HEK293 (cell line): ENCODE data around the gene CSKMT.

Experiments used
- CTCF ChIA-PET: fragments of 350-600 bp; formaldehyde crosslinking; extraction: SDS; loops from one replicate; lab custom pipeline; 2021; ENCODE audit warnings: antibody characterized with exemption; lab: Yijun Ruan, JAX
- POLR2A ChIA-PET: fragments of 300-600 bp; formaldehyde crosslinking; extraction: SDS; loops from one replicate; lab custom pipeline; 2020; ENCODE audit warnings: antibody characterized with exemption, inconsistent platforms; lab: Yijun Ruan, JAX
- H3K27ac ChIP-seq: fragments of 200-500 bp; sonication (Bioruptor generic); 2 replicates; pipeline ENCODE4 v1.5.1; 2014; ENCODE audit warnings: low read depth, low read length, control low read depth, inconsistent platforms; ENCODE audit errors: extremely low read depth
- H3K36me3 ChIP-seq, 2 experiments: fragments of 200-500 bp in 1 of 2; sonication (Bioruptor generic) in 1 of 2; 1 replicate in 1 of 2; 2 replicates in 1 of 2; pipeline ENCODE4 v1.5.1; 2014 to 2017; ENCODE audit warnings: inconsistent platforms in 2 of 2, low read length in 2 of 2; ENCODE audit not compliant: control insufficient read depth in 2 of 2, insufficient read depth in 1 of 2
- H3K4me1 ChIP-seq: fragments of 200-500 bp; sonication (Bioruptor generic); 2 replicates; pipeline ENCODE4 v1.5.1; 2014; ENCODE audit warnings: mild to moderate bottlenecking, low read length, inconsistent platforms; ENCODE audit not compliant: control insufficient read depth, insufficient read depth
- H3K4me3 ChIP-seq: 2 replicates; pipeline ENCODE4 v1.5.1; 2011; ENCODE audit warnings: low read depth, mild to moderate bottlenecking, control low read depth, low read length, moderate library complexity
- H3K9me3 ChIP-seq: fragments of 200-500 bp; sonication (Bioruptor generic); 2 replicates; pipeline ENCODE4 v1.5.1; 2014; ENCODE audit warnings: low read depth, low read length, inconsistent platforms; ENCODE audit not compliant: control insufficient read depth, insufficient read depth
- EGR2 ChIP-seq: fragments of 450-650 bp; formaldehyde crosslinking; IDR thresholded peaks from 2 replicates; pipeline ENCODE4 v1.5.1; 2016; ENCODE audit warnings: low read depth, missing biosample characterization, missing genetic modification characterization
- YY1 ChIP-seq: fragments of 450-650 bp; formaldehyde crosslinking; IDR thresholded peaks from 2 replicates; pipeline ENCODE4 v1.5.1; 2018; ENCODE audit warnings: missing biosample characterization, missing genetic modification characterization
- ZBTB20 ChIP-seq: fragments of 450-650 bp; formaldehyde crosslinking; IDR thresholded peaks from 2 replicates; pipeline ENCODE4 v1.5.1; 2016; ENCODE audit warnings: missing biosample characterization, missing genetic modification characterization
- ZBTB48 ChIP-seq: fragments of 450-650 bp; formaldehyde crosslinking; IDR thresholded peaks from 2 replicates; pipeline ENCODE4 v1.5.1; 2016; ENCODE audit warnings: missing biosample characterization, missing genetic modification characterization
- ZNF114 ChIP-seq: fragments of 450-650 bp; formaldehyde crosslinking; IDR thresholded peaks from 2 replicates; pipeline ENCODE4 v1.5.0; 2017; ENCODE audit warnings: missing biosample characterization, missing genetic modification characterization
- ZNF184 ChIP-seq: fragments of 450-650 bp; IDR thresholded peaks from 2 replicates; pipeline ENCODE4 v1.5.1; 2018; ENCODE audit warnings: missing biosample characterization, mild to moderate bottlenecking, missing genetic modification characterization
- ZNF223 ChIP-seq: fragments of 450-650 bp; formaldehyde crosslinking; IDR thresholded peaks from 2 replicates; pipeline ENCODE4 v1.5.1; 2016; ENCODE audit warnings: missing biosample characterization, missing genetic modification characterization
- ZNF302 ChIP-seq: fragments of 450-650 bp; formaldehyde crosslinking; IDR thresholded peaks from 2 replicates; pipeline ENCODE4 v1.5.1; 2016; ENCODE audit warnings: missing biosample characterization, missing genetic modification characterization, low read depth
- ZNF324 ChIP-seq: fragments of 450-650 bp; formaldehyde crosslinking; IDR thresholded peaks from 2 replicates; pipeline ENCODE4 v1.5.1; 2016; ENCODE audit warnings: missing biosample characterization, missing genetic modification characterization
- ZNF341 ChIP-seq: fragments of 450-650 bp; formaldehyde crosslinking; IDR thresholded peaks from 2 replicates; pipeline ENCODE4; 2016; ENCODE audit warnings: low read depth, missing biosample characterization, missing genetic modification characterization
- ZNF354C ChIP-seq: fragments of 450-650 bp; formaldehyde crosslinking; IDR thresholded peaks from 2 replicates; pipeline ENCODE4 v1.5.1; 2016; ENCODE audit warnings: missing biosample characterization, missing genetic modification characterization, low read depth, borderline replicate concordance
- ZNF473 ChIP-seq: fragments of 450-650 bp; formaldehyde crosslinking; IDR thresholded peaks from 2 replicates; pipeline ENCODE4 v1.5.1; 2017; ENCODE audit warnings: missing biosample characterization, missing genetic modification characterization
- ZNF624 ChIP-seq: fragments of 450-650 bp; formaldehyde crosslinking; IDR thresholded peaks from 2 replicates; pipeline ENCODE4 v1.5.1; 2017; ENCODE audit warnings: missing biosample characterization, missing genetic modification characterization
- ZNF692 ChIP-seq: fragments of 450-650 bp; formaldehyde crosslinking; IDR thresholded peaks from 2 replicates; pipeline ENCODE4 v1.5.1; 2016; ENCODE audit warnings: missing biosample characterization, missing genetic modification characterization
- ZNF785 ChIP-seq: fragments of 450-650 bp; formaldehyde crosslinking; IDR thresholded peaks from 2 replicates; pipeline ENCODE4 v1.5.1; 2016; ENCODE audit warnings: missing biosample characterization, missing genetic modification characterization
- TF ChIP-seq, protein P1 (sequence below): fragments of 450-650 bp; formaldehyde crosslinking; IDR thresholded peaks from 2 replicates; pipeline ENCODE4 v1.5.1; 2016; ENCODE audit warnings: missing biosample characterization, missing genetic modification characterization
- TF ChIP-seq, protein P2 (sequence below): fragments of 450-650 bp; formaldehyde crosslinking; IDR thresholded peaks from 2 replicates; pipeline ENCODE4 v1.5.1; 2016; ENCODE audit warnings: missing biosample characterization, missing genetic modification characterization
- TF ChIP-seq, protein P3 (sequence below): fragments of 450-650 bp; formaldehyde crosslinking; IDR thresholded peaks from 2 replicates; pipeline ENCODE4 v1.5.1; 2017; ENCODE audit warnings: missing biosample characterization, missing genetic modification characterization
- TF ChIP-seq, protein P4 (sequence below): fragments of 450-650 bp; formaldehyde crosslinking; IDR thresholded peaks from 2 replicates; pipeline ENCODE4 v1.5.1; 2017; ENCODE audit warnings: missing biosample characterization, missing genetic modification characterization
- TF ChIP-seq, protein P5 (sequence below): fragments of 450-650 bp; formaldehyde crosslinking; IDR thresholded peaks from 2 replicates; pipeline ENCODE4 v1.5.1; 2016; ENCODE audit warnings: missing biosample characterization, missing genetic modification characterization

The CSKMT gene

DNA sequence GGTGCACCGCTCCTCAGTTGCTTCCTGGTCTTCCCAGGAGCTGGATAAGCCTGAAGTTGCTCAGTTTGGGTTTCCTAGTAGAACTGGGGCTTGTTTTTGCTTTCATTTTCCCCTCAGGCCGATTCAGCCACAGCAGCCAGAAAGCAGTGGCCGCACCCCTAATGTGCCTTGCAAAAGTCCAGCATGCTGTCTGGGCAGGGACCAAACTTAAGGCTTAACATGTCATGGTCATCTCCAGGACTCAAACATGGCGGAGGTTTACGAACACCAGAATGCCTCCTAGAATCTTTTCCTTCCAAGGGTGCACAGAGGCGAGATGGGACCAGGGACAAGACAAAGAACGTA lies 44.9 kb downstream of the CSKMT start (continued):
- TF ChIP-seq YY1 (tag by site-specific recombination) (no peak), ZBTB20 (tag by site-specific recombination) (peak; percentile 81; the same call in 1 of the 2 replicates), ZNF324 (tag by site-specific recombination) (no peak), ZBTB48 (no peak), EGR2 (no peak), ZNF184 (tag by site-specific recombination) (no peak), ZNF473 (tag by site-specific recombination) (no peak)
- TF ChIP-seq, protein P1, sequence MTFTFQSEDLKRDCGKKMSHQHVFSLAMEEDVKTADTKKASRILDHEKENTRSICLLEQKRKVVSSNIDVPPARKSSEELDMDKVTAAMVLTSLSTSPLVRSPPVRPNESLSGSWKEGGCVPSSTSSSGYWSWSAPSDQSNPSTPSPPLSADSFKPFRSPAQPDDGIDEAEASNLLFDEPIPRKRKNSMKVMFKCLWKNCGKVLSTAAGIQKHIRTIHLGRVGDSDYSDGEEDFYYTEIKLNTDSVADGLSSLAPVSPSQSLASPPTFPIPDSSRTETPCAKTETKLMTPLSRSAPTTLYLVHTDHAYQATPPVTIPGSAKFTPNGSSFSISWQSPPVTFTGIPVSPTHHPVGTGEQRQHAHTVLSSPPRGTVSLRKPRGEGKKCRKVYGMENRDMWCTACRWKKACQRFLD (tag by site-specific recombination): no peak

DNA sequence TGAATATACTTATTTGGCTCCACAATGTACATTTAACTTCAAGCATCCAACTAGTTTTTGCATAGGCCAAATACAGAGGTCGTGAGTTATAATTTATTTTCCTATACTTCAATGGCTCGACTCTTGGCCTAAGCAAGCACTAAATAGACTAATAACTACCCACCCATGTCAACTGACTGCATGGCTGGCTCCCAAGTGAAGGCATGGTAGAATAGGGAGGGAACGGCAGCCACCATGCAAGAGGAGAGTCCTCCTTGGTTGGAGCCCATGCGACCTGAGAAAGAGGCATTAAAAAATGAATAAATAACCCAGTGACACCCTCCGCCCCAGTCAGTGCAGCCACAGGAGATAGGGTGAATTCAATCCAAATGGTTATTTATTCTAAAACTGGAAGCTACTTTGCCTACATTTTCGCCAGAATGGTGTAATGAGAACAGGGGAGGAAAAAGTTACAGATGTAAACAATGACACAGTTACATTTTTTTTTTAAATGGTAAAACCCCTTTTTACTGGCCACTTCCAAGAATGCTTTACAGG lies 47.2 kb downstream of the CSKMT start:
- no peaks in the 10 kb centered on the region for H3K9me3 ChIP-seq
- POLR2A ChIA-PET: no interaction called here
- no peaks in the 10 kb centered on the region for H3K4me1 ChIP-seq
- H3K4me3 ChIP-seq: no peak overlapping the region
- H3K36me3 ChIP-seq: peaks cover 10 to 97% of the 10 kb centered on the region in 2 experiments
- TF ChIP-seq ZNF354C (tag by site-specific recombination) (no peak), ZNF114 (tag by site-specific recombination) (no peak), ZNF324 (tag by site-specific recombination) (no peak), ZNF341 (tag by site-specific recombination) (no peak), ZNF624 (tag by site-specific recombination) (no peak), ZNF785 (tag by site-specific recombination) (no peak), ZNF302 (tag by site-specific recombination) (no peak), ZNF223 (tag by site-specific recombination) (no peak)
- TF ChIP-seq, protein P2, sequence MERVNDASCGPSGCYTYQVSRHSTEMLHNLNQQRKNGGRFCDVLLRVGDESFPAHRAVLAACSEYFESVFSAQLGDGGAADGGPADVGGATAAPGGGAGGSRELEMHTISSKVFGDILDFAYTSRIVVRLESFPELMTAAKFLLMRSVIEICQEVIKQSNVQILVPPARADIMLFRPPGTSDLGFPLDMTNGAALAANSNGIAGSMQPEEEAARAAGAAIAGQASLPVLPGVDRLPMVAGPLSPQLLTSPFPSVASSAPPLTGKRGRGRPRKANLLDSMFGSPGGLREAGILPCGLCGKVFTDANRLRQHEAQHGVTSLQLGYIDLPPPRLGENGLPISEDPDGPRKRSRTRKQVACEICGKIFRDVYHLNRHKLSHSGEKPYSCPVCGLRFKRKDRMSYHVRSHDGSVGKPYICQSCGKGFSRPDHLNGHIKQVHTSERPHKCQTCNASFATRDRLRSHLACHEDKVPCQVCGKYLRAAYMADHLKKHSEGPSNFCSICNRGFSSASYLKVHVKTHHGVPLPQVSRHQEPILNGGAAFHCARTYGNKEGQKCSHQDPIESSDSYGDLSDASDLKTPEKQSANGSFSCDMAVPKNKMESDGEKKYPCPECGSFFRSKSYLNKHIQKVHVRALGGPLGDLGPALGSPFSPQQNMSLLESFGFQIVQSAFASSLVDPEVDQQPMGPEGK (tag by site-specific recombination): no peak
- no peak overlapping the region for H3K27ac ChIP-seq
- CTCF ChIA-PET: interaction anchor here (0.7 kb wide), 1 partner anchor 11 kb away, joined by 3 read pairs; no protein-coding TSS in a partner anchor

DNA sequence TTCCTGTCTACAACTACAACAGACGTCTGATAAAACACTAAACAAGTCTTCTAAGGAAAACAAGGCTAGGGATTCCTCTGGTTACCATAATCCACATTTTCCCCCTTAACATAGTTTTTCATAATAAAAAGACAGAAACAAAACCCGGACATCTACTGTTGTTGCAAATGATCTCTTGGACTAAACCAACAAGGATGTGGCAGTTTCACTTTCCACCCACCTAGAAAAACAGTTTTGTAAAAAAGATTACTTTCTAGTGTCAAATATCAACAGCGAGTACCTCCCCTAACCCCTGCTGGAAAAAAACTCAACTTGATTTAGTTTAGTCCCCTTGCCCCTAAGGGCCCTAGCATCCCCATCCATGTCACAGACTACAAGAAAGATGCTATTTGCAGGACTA lies 47.7 kb downstream of the CSKMT start:
- H3K4me3 ChIP-seq: no peak overlapping the region
- TF ChIP-seq, protein P3, sequence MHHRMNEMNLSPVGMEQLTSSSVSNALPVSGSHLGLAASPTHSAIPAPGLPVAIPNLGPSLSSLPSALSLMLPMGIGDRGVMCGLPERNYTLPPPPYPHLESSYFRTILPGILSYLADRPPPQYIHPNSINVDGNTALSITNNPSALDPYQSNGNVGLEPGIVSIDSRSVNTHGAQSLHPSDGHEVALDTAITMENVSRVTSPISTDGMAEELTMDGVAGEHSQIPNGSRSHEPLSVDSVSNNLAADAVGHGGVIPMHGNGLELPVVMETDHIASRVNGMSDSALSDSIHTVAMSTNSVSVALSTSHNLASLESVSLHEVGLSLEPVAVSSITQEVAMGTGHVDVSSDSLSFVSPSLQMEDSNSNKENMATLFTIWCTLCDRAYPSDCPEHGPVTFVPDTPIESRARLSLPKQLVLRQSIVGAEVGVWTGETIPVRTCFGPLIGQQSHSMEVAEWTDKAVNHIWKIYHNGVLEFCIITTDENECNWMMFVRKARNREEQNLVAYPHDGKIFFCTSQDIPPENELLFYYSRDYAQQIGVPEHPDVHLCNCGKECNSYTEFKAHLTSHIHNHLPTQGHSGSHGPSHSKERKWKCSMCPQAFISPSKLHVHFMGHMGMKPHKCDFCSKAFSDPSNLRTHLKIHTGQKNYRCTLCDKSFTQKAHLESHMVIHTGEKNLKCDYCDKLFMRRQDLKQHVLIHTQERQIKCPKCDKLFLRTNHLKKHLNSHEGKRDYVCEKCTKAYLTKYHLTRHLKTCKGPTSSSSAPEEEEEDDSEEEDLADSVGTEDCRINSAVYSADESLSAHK (tag by site-specific recombination): peak; percentile 57
- TF ChIP-seq, protein P4, sequence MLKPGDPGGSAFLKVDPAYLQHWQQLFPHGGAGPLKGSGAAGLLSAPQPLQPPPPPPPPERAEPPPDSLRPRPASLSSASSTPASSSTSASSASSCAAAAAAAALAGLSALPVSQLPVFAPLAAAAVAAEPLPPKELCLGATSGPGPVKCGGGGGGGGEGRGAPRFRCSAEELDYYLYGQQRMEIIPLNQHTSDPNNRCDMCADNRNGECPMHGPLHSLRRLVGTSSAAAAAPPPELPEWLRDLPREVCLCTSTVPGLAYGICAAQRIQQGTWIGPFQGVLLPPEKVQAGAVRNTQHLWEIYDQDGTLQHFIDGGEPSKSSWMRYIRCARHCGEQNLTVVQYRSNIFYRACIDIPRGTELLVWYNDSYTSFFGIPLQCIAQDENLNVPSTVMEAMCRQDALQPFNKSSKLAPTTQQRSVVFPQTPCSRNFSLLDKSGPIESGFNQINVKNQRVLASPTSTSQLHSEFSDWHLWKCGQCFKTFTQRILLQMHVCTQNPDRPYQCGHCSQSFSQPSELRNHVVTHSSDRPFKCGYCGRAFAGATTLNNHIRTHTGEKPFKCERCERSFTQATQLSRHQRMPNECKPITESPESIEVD (tag by site-specific recombination): 0 out of 2 replicates have a peak, but pooled peaks have one; percentile 17
- TF ChIP-seq, protein P5, sequence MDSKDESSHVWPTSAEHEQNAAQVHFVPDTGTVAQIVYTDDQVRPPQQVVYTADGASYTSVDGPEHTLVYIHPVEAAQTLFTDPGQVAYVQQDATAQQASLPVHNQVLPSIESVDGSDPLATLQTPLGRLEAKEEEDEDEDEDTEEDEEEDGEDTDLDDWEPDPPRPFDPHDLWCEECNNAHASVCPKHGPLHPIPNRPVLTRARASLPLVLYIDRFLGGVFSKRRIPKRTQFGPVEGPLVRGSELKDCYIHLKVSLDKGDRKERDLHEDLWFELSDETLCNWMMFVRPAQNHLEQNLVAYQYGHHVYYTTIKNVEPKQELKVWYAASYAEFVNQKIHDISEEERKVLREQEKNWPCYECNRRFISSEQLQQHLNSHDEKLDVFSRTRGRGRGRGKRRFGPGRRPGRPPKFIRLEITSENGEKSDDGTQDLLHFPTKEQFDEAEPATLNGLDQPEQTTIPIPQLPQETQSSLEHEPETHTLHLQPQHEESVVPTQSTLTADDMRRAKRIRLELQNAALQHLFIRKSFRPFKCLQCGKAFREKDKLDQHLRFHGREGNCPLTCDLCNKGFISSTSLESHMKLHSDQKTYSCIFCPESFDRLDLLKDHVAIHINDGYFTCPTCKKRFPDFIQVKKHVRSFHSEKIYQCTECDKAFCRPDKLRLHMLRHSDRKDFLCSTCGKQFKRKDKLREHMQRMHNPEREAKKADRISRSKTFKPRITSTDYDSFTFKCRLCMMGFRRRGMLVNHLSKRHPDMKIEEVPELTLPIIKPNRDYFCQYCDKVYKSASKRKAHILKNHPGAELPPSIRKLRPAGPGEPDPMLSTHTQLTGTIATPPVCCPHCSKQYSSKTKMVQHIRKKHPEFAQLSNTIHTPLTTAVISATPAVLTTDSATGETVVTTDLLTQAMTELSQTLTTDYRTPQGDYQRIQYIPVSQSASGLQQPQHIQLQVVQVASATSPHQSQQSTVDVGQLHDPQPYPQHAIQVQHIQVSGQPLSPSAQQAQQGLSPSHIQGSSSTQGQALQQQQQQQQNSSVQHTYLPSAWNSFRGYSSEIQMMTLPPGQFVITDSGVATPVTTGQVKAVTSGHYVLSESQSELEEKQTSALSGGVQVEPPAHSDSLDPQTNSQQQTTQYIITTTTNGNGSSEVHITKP (tag by site-specific recombination): 0 out of 2 replicates have a peak, but pooled peaks have one; percentile 29
- TF ChIP-seq ZNF692 (tag by site-specific recombination): no peak
- POLR2A ChIA-PET: no interaction called here
- peaks cover 13 to 97% of the 10 kb centered on the region in 2 experiments for H3K36me3 ChIP-seq
- H3K4me1 ChIP-seq: no peaks in the 10 kb centered on the region
- no peaks in the 10 kb centered on the region for H3K9me3 ChIP-seq
- H3K27ac ChIP-seq: no peak overlapping the region
- CTCF ChIA-PET: interaction anchor here (0.7 kb wide), 1 partner anchor 12 kb away, joined by 3 read pairs; no protein-coding TSS in a partner anchor
